ENCODE results near the gene SLC2A9.

Gene SLC2A9

DNA sequence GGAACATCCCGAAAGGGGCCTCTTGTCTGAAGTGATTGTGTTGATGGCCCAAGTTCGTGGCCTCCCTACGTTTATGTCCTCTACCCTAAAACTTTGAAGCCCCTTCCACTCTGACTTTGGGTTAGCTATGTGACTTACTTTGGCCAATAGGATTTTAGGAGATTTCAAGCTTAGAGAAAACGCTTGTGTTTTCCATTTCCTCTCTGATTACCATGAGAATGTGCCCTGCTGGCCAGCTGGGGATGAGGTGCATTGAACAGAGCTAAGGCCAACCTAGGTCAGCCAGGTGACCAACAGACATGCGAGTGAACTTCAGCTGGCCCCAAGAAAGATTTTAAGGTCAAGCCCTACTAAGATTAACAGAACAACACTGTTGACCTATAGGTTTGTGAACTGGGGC, 82.4 kb downstream of the SLC2A9 start:
- TF ChIP-seq, protein P1, sequence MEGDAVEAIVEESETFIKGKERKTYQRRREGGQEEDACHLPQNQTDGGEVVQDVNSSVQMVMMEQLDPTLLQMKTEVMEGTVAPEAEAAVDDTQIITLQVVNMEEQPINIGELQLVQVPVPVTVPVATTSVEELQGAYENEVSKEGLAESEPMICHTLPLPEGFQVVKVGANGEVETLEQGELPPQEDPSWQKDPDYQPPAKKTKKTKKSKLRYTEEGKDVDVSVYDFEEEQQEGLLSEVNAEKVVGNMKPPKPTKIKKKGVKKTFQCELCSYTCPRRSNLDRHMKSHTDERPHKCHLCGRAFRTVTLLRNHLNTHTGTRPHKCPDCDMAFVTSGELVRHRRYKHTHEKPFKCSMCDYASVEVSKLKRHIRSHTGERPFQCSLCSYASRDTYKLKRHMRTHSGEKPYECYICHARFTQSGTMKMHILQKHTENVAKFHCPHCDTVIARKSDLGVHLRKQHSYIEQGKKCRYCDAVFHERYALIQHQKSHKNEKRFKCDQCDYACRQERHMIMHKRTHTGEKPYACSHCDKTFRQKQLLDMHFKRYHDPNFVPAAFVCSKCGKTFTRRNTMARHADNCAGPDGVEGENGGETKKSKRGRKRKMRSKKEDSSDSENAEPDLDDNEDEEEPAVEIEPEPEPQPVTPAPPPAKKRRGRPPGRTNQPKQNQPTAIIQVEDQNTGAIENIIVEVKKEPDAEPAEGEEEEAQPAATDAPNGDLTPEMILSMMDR (IDR thresholded peaks at IDR 0.05; ENCODE audit: low read depth, low read length) = no peak

DNA sequence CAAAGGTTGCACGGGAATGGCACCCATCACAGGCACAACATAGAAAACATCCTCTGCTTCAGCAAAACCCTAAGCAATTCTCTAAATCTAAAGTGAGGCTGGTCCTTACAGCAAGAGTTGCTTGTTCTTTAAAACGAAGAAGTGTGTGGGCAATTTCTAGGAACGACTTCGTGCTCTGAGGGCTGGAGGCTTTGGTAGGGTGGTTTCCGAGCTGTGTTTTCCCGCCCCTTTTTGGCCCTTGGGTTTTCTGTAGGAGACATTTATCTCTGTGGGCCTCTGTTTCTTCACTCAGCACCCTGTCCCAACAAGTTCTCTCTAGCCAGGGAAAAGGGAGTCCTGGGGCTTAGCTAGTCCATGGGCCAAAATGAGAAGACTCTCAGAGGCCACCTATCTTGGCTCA, 84.2 kb downstream of the SLC2A9 start:
- H3K4me3 ChIP-seq (replicated peaks in 1 of 2; ENCODE audit: low read depth in 2 of 2, low read length in 2 of 2) = no peak overlapping the region
- TF ChIP-seq, protein P1 (IDR thresholded peaks at IDR 0.05; ENCODE audit: low read depth, low read length) = no peak
- no peak for DNase-seq (ENCODE audit: low read depth in 2 of 2)

More for the DNA sequence above, 82.4 kb downstream of the SLC2A9 start:
- H3K4me3 ChIP-seq (replicated peaks in 1 of 2; ENCODE audit: low read depth in 2 of 2, low read length in 2 of 2) = no peak overlapping the region
- no peak for DNase-seq (ENCODE audit: low read depth in 2 of 2)

DNA sequence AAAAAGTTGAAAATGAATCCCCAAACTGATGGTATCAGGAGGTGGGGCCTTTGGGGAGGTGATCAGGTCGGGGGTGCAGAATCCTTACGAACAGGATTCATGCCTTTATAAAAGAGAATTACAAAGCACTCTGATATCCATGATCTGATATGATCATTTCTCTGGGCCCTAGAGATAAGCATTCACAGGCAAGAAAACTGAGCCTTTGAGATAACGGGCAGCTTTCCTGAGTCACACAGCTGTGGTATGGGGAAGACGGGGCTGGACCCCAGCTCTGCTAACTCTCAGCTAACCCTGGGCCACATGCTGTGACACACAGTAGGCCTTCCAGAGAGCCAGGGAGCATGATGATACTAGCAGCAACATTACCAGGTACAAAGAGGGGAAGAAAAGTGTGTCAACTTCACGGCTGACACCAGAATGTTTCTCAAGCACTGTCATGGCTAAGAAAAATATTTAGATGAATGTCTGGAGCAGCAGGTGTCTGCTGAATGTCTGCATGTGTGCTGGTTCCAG, 85.1 kb downstream of the SLC2A9 start:
- TF ChIP-seq, protein P1 (IDR thresholded peaks at IDR 0.05; ENCODE audit: low read depth, low read length) = no peak
- no peak overlapping the region for H3K4me3 ChIP-seq (replicated peaks in 1 of 2; ENCODE audit: low read depth in 2 of 2, low read length in 2 of 2)
- no peak for DNase-seq (ENCODE audit: low read depth in 2 of 2)

DNA sequence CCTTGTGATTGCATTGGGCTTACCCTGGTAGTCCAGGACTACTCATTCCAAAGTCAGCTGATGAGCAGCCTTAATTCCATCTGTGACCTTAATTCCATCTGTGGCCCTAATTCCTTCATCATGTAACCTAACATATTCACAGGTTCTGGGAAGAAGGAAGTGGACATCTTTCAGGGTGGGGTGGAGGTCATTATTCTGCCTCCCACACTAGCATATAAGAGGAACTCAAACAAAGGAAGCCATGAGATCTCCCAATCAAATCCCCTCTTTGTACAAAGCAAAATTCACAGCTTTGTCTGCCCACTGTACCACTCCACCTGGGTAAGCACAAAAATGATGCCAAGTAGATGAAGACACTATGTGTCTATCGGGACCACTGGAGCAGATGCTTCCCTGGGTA, 87.3 kb downstream of the SLC2A9 start:
- no peak for DNase-seq (ENCODE audit: low read depth in 2 of 2)
- TF ChIP-seq, protein P1 (IDR thresholded peaks at IDR 0.05; ENCODE audit: low read depth, low read length) = no peak
- H3K4me3 ChIP-seq (replicated peaks in 1 of 2; ENCODE audit: low read depth in 2 of 2, low read length in 2 of 2) = no peak overlapping the region

DNA sequence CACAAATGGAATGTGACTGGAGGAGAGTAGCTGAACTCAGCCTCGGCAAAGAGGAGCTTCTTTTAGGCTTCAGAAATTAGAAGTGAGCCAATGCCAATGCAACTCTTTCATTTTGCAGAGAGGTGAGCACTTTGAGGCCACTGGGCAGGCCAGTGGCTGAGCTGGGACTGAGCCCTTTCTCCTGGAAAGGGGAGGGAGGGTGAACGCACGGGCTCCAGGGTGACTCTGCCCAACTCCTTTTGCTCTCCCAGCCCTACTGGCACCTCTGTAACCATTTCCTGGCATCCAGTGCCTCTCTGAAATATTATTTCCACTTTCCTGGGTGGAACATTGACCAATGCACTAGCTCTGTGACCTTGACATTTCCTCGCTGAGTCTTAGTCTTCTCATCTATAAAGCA, 88.1 kb downstream of the SLC2A9 start:
- DNase-seq (ENCODE audit: low read depth in 2 of 2) = no peak
- no peak overlapping the region for H3K4me3 ChIP-seq (replicated peaks in 1 of 2; ENCODE audit: low read depth in 2 of 2, low read length in 2 of 2)
- TF ChIP-seq, protein P1 (IDR thresholded peaks at IDR 0.05; ENCODE audit: low read depth, low read length) = no peak

DNA sequence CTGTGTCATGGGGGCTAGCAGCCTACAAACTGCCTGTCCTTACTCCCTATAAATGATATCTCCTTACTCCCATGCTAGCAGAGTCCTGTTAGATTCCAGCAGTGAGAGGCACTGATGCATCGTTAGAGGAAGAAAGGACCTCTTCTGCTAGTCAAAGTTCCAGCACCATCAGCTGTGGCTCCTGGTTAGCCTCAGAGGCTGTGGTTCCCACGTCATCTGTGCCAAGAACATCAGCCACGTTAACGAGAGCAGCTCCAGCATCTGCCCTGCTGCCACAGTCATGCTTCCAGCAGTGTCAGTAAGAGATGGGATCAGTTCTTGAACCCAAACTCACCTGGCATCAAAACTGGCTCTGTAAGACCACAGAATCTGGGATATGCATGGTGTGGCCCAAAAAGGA, 88.5 kb downstream of the SLC2A9 start:
- TF ChIP-seq, protein P1 (IDR thresholded peaks at IDR 0.05; ENCODE audit: low read depth, low read length) = no peak
- DNase-seq (ENCODE audit: low read depth in 2 of 2) = no peak
- no peak overlapping the region for H3K4me3 ChIP-seq (replicated peaks in 1 of 2; ENCODE audit: low read depth in 2 of 2, low read length in 2 of 2)

DNA sequence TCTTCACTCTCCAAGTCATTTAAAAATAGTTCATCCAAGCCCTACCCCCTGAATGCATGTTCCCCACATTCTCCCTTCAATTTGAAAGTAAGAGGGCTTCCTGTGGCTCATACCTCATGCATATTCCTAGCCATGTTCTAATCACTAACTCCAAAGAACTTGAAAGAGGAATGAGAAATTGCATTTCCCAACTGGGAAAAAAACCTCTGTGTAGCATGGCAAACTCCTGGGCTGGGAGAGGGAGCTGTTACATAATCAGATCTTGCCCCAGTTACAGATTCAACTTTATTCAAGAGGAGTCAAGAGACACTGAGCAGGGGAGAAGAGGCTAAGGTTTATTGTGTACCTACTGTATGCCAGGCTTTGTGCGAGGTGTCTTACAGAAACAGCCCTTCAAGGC, 90.2 kb downstream of the SLC2A9 start:
- no peak overlapping the region for H3K4me3 ChIP-seq (replicated peaks in 1 of 2; ENCODE audit: low read depth in 2 of 2, low read length in 2 of 2)
- DNase-seq (ENCODE audit: low read depth in 2 of 2) = no peak
- TF ChIP-seq, protein P1 (IDR thresholded peaks at IDR 0.05; ENCODE audit: low read depth, low read length) = no peak
